H1 (cell line): ENCODE measurements around the gene GRM7.

Source experiments
- CHD2 ChIP-seq: IDR thresholded peaks from 2 replicates; pipeline ENCODE4 v1.6.1; 2012; ENCODE audit warnings: low read length, improper control_type of control experiment
- CTCF ChIP-seq, 3 experiments: IDR thresholded peaks; 1 replicate in 2 of 3; 2 replicates in 1 of 3; pipeline versions ENCODE4 v1.5.1 to v1.6.1; 2011; ENCODE audit warnings: low read length in 3 of 3, mild to moderate bottlenecking in 3 of 3, inconsistent platforms in 2 of 3, low read depth in 1 of 3, moderate library complexity in 1 of 3; ENCODE audit not compliant: insufficient read depth in 1 of 3; ENCODE audit errors: control extremely low read depth in 1 of 3
- FOSL1 ChIP-seq: IDR thresholded peaks from 2 replicates; pipeline ENCODE4 v1.6.1; 2011; ENCODE audit warnings: mild to moderate bottlenecking, low read depth, low read length, moderate library complexity; ENCODE audit not compliant: insufficient read depth
- KDM5A ChIP-seq: fragments of 200-600 bp; IDR thresholded peaks from 2 replicates; pipeline ENCODE4 v1.7.1; 2012; ENCODE audit warnings: mild to moderate bottlenecking, low read length, inconsistent platforms, mixed read lengths
- POLR2A ChIP-seq, 2 experiments: IDR thresholded peaks; 1 replicate in 1 of 2; 2 replicates in 1 of 2; pipeline ENCODE4 v1.6.1; 2011; ENCODE audit warnings: low read depth in 2 of 2, low read length in 2 of 2, mild to moderate bottlenecking in 2 of 2; ENCODE audit errors: control extremely low read depth in 1 of 2
- RAD21 ChIP-seq, 2 experiments: IDR thresholded peaks in 1 of 2; conservative IDR thresholded peaks in 1 of 2; 2 replicates each; pipeline ENCODE4 v1.6.1; 2011; ENCODE audit warnings: low read depth in 2 of 2, low read length in 2 of 2, improper control_type of control experiment in 1 of 2, inconsistent platforms in 1 of 2, mild to moderate bottlenecking in 1 of 2, moderate library complexity in 1 of 2
- ZNF274 ChIP-seq: IDR thresholded peaks from 2 replicates; pipeline ENCODE4 v1.7.0; 2012; ENCODE audit warnings: low read length, borderline replicate concordance; ENCODE audit errors: extremely low read depth

- TF ChIP-seq RAD21 (IDR thresholded peaks at IDR 0.05 in 1 of 2, conservative IDR thresholded peaks at IDR 0.05 in 1 of 2; ENCODE audit: low read depth in 2 of 2, low read length in 2 of 2): no peak
- TF ChIP-seq ZNF274: no peak
- TF ChIP-seq POLR2A (IDR thresholded peaks at IDR 0.05; ENCODE audit: control extremely low read depth in 1 of 2, low read depth in 2 of 2, low read length in 2 of 2): no peak
- TF ChIP-seq KDM5A: no peak
- no peak for TF ChIP-seq CTCF (IDR thresholded peaks at IDR 0.05; ENCODE audit: control extremely low read depth in 1 of 3, insufficient read depth in 1 of 3, low read depth in 1 of 3, low read length in 3 of 3)
- TF ChIP-seq CHD2: no peak
- TF ChIP-seq FOSL1: no peak
Observed at GRCh38 chr3:7766530-7766929, 905.6 kb downstream of the GRM7 start.
